ENCODE measurements around the gene CHP2. TPM values are rescaled to one million over a fixed set of nuclear protein-coding genes. Genes with fewer than 3 reads are reported as not detected.

Gene CHP2
- total and polyA plus RNA-seq, 9 of the 15 experiments (the other 6 are each of a cell fraction or from before 2014, with no cell fraction given), result 0.23 to 1.1 (median 0.80) TPM

GRCh38 chr16:23784811-23785447, 30.1 kb downstream of the CHP2 start (continued):
- no peak for TF ChIP-seq ZNF79 (CRISPR knock-in tag; IDR thresholded peaks at IDR 0.05; ENCODE audit: low read depth)
- peak; percentile 46; the same call in 1 of the 2 replicates for TF ChIP-seq MTA2 (IDR thresholded peaks at IDR 0.05; ENCODE audit: low read depth)
- no peak for TF ChIP-seq PHB2 (IDR thresholded peaks at IDR 0.05; ENCODE audit: low read depth)
- TF ChIP-seq ZHX1 (conservative IDR thresholded peaks at IDR 0.05; ENCODE audit: low read length), result no peak
- no peak for TF ChIP-seq CTBP1 (IDR thresholded peaks at IDR 0.05; ENCODE audit: borderline replicate concordance)
- TF ChIP-seq YY1 (IDR thresholded peaks at IDR 0.05; ENCODE audit: borderline replicate concordance in 1 of 3, control insufficient read depth in 1 of 3, extremely low read depth in 1 of 3, insufficient read depth in 3 of 3, insufficient read length in 1 of 3, insufficient replicate concordance in 2 of 3, low read depth in 1 of 3, low read length in 2 of 3), result peak in 1 of 3 experiments; percentile 57
- TF ChIP-seq CBFA2T2 (conservative IDR thresholded peaks at IDR 0.05), result peak; percentile 47
- peak; percentile 46 for TF ChIP-seq NCOR1 (IDR thresholded peaks at IDR 0.05)
- TF ChIP-seq ZFX (CRISPR knock-in tag; IDR thresholded peaks at IDR 0.05), result no peak
- peak; percentile 85 for TF ChIP-seq TEAD4 (IDR thresholded peaks at IDR 0.05; ENCODE audit: low read length)
- TF ChIP-seq TEAD4 (CRISPR knock-in tag; IDR thresholded peaks at IDR 0.05; ENCODE audit: borderline replicate concordance), result no peak
- TF ChIP-seq ATF7 (IDR thresholded peaks at IDR 0.05), result peak; percentile 75
- TF ChIP-seq THRAP3 (IDR thresholded peaks at IDR 0.05; ENCODE audit: borderline replicate concordance), result no peak
- TF ChIP-seq NR1H2 (CRISPR knock-in tag; IDR thresholded peaks at IDR 0.05), result no peak
- peak in 1 of 2 experiments; percentile 77; a peak in 2 of 3 replicates for TF ChIP-seq CBX3 (IDR thresholded peaks at IDR 0.05; ENCODE audit: borderline replicate concordance in 1 of 2, low read length in 2 of 2)
- TF ChIP-seq MCM3 (IDR thresholded peaks at IDR 0.05), result no peak
- no peak for TF ChIP-seq L3MBTL2 (IDR thresholded peaks at IDR 0.05)
- TF ChIP-seq POLR2AphosphoS2 (IDR thresholded peaks at IDR 0.05; ENCODE audit: low read length), result no peak
- TF ChIP-seq XRCC3 (IDR thresholded peaks at IDR 0.05), result 0 out of 2 replicates have a peak, but pooled peaks have one; percentile 51
- no peak for TF ChIP-seq ZNF583 (CRISPR knock-in tag; IDR thresholded peaks at IDR 0.05)
- TF ChIP-seq MECOM (CRISPR knock-in tag; IDR thresholded peaks at IDR 0.05), result no peak
- no peak for TF ChIP-seq FOXP1 (CRISPR knock-in tag; IDR thresholded peaks at IDR 0.05)
- TF ChIP-seq MCM2 (IDR thresholded peaks at IDR 0.05; ENCODE audit: low read depth), result no peak
- TF ChIP-seq ATF3 (IDR thresholded peaks at IDR 0.05), result peak; percentile 85
- TF ChIP-seq ATF3 (CRISPR knock-in tag; conservative IDR thresholded peaks at IDR 0.05), result 0 out of 2 replicates have a peak, but pooled peaks have one; percentile 64
- peak; percentile 81 for TF ChIP-seq TFE3 (CRISPR knock-in tag; IDR thresholded peaks at IDR 0.05)
- no peak for TF ChIP-seq HLTF (IDR thresholded peaks at IDR 0.05)

Measured in K562 (cell line).